Panc1 (cell line): Measurements from ENCODE around the gene PDE4B.

ENCODE experiments used
- POLR2AphosphoS5 ChIP-seq: IDR thresholded peaks from 2 replicates; pipeline ENCODE4 v1.6.1; 2012; ENCODE audit warnings: mild to moderate bottlenecking, low read depth, low read length, moderate library complexity
- SIN3A ChIP-seq: IDR thresholded peaks from 2 replicates; pipeline ENCODE4 v1.6.1; 2012; ENCODE audit warnings: low read depth, mild to moderate bottlenecking, low read length, moderate library complexity, borderline replicate concordance; ENCODE audit not compliant: insufficient read depth
- TF ChIP-seq, protein P1 (sequence below), 2 experiments: IDR thresholded peaks; 2 replicates each; pipeline ENCODE4 v1.6.1; 2011 to 2012; ENCODE audit warnings: low read depth in 2 of 2, control low read depth in 1 of 2, low read length in 1 of 2, mild to moderate bottlenecking in 1 of 2, moderate library complexity in 1 of 2; ENCODE audit not compliant: insufficient read depth in 1 of 2
- TF ChIP-seq, protein P2 (sequence below): fragments of 450-650 bp; IDR thresholded peaks from 2 replicates; pipeline ENCODE4 v1.5.1; 2017; ENCODE audit warnings: mild to moderate bottlenecking

DNA sequence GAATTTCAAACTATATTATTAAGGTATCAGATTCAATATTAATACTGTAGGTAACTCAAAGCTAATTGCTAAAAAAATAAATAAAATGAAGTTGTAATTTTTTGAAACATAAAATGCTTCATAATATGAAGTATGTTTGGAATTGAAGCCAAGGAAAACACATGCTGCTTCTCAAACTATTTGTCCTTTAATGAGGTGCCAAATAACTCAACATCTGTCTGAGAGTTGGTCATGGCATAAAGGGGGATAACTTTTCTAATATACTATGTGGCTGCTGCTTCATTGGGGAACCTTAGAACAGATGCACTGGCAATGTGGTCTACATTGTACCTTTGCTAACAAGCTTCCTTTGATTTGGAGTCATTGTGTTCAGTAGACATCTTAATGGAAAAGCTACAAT, 96.7 kb downstream of the PDE4B start:
- TF ChIP-seq, protein P1, sequence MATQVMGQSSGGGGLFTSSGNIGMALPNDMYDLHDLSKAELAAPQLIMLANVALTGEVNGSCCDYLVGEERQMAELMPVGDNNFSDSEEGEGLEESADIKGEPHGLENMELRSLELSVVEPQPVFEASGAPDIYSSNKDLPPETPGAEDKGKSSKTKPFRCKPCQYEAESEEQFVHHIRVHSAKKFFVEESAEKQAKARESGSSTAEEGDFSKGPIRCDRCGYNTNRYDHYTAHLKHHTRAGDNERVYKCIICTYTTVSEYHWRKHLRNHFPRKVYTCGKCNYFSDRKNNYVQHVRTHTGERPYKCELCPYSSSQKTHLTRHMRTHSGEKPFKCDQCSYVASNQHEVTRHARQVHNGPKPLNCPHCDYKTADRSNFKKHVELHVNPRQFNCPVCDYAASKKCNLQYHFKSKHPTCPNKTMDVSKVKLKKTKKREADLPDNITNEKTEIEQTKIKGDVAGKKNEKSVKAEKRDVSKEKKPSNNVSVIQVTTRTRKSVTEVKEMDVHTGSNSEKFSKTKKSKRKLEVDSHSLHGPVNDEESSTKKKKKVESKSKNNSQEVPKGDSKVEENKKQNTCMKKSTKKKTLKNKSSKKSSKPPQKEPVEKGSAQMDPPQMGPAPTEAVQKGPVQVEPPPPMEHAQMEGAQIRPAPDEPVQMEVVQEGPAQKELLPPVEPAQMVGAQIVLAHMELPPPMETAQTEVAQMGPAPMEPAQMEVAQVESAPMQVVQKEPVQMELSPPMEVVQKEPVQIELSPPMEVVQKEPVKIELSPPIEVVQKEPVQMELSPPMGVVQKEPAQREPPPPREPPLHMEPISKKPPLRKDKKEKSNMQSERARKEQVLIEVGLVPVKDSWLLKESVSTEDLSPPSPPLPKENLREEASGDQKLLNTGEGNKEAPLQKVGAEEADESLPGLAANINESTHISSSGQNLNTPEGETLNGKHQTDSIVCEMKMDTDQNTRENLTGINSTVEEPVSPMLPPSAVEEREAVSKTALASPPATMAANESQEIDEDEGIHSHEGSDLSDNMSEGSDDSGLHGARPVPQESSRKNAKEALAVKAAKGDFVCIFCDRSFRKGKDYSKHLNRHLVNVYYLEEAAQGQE (IDR thresholded peaks at IDR 0.05; ENCODE audit: insufficient read depth in 1 of 2, low read depth in 2 of 2, low read length in 1 of 2), result no peak
- TF ChIP-seq, protein P2, sequence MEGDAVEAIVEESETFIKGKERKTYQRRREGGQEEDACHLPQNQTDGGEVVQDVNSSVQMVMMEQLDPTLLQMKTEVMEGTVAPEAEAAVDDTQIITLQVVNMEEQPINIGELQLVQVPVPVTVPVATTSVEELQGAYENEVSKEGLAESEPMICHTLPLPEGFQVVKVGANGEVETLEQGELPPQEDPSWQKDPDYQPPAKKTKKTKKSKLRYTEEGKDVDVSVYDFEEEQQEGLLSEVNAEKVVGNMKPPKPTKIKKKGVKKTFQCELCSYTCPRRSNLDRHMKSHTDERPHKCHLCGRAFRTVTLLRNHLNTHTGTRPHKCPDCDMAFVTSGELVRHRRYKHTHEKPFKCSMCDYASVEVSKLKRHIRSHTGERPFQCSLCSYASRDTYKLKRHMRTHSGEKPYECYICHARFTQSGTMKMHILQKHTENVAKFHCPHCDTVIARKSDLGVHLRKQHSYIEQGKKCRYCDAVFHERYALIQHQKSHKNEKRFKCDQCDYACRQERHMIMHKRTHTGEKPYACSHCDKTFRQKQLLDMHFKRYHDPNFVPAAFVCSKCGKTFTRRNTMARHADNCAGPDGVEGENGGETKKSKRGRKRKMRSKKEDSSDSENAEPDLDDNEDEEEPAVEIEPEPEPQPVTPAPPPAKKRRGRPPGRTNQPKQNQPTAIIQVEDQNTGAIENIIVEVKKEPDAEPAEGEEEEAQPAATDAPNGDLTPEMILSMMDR, result no peak
- TF ChIP-seq SIN3A (no peak), POLR2AphosphoS5 (no peak)
